Gastrocnemius medialis (tissue), 4 donors: ENCODE results near the gene ZFP69B. TPM values are rescaled to one million over a fixed set of nuclear protein-coding genes. Genes with fewer than 3 reads are reported as not detected.
A peak's percentile ranks its signal among the peaks of the same experiment; 100 is the strongest.

Experiments
- ATAC-seq, 2 donors: fragments of 150-250 bp; one replicate each; pipeline ENCODE4 v1.9.1; 2016
- DNase-seq, 2 donors: peaks; one replicate each; pipeline ENCODE4 v3.0.0-alpha.2; 2019
- H3K27ac ChIP-seq, 4 donors: fragments of 200-600 bp; sonication (generic); 1 replicate in 1 of 4; 2 replicates in 3 of 4; pipeline ENCODE4 v1.5.1; 2016 to 2018; ENCODE audit warnings: mild to moderate bottlenecking in 2 of 4, moderate library complexity in 1 of 4
- H3K27me3 ChIP-seq, 3 donors: fragments of 200-600 bp; sonication (generic) in 2 of 3; 1 replicate in 1 of 3; 2 replicates in 2 of 3; pipeline versions ENCODE4 v1.5.1 to v1.6.0; 2016 to 2019; ENCODE audit warnings: mild to moderate bottlenecking in 1 of 3, moderate library complexity in 1 of 3
- H3K36me3 ChIP-seq, 2 donors: fragments of 200-600 bp; sonication (generic) in 1 of 2; one replicate each; pipeline ENCODE4 v1.5.1; 2017 to 2018
- H3K4me1 ChIP-seq, 2 donors: fragments of 200-600 bp; sonication (generic) in 1 of 2; one replicate each; pipeline ENCODE4 v1.5.1; 2016 to 2017; ENCODE audit warnings: mild to moderate bottlenecking in 2 of 2
- H3K4me3 ChIP-seq, 4 donors: fragments of 200-600 bp; sonication (generic) in 3 of 4; 1 replicate in 1 of 4; 2 replicates in 3 of 4; pipeline ENCODE4 v1.5.1; 2016 to 2019; ENCODE audit warnings: mild to moderate bottlenecking in 2 of 4
- H3K9me3 ChIP-seq, 3 donors: fragments of 200-600 bp; sonication (generic) in 2 of 3; 1 replicate in 1 of 3; 2 replicates in 2 of 3; pipeline ENCODE4 v1.5.1; 2016 to 2019
- CTCF ChIP-seq, 5 experiments: fragments of 450-650 bp in 3 of 5; fragments of 200-600 bp in 2 of 5; sonication (generic) in 2 of 5; IDR thresholded peaks in 4 of 5; conservative IDR thresholded peaks in 1 of 5; 1 replicate in 4 of 5; 2 replicates in 1 of 5; pipeline ENCODE4 v1.5.1; 2016 to 2019; ENCODE audit warnings: antibody characterized with exemption in 5 of 5, mild to moderate bottlenecking in 3 of 5, moderate library complexity in 3 of 5
- POLR2A ChIP-seq, 2 donors: fragments of 450-650 bp; IDR thresholded peaks; one replicate each; pipeline ENCODE4 v1.6.1; 2017; ENCODE audit warnings: antibody characterized with exemption in 2 of 2, mild to moderate bottlenecking in 2 of 2, moderate library complexity in 2 of 2
- in situ Hi-C, 4 donors: fragments of 200-750 bp; cut with MboI; loops; one replicate each; pipeline versions ENCODE4 v1.15.0 to v1.8.0; 2017; ENCODE audit warnings: low sequenced_read_pairs in 4 of 4
- intact Hi-C: fragments of 100-400 bp; cut with DNase I; formaldehyde crosslinking; loops from one replicate; pipeline ENCODE4 v1.15.1; 2023; ENCODE audit warnings: low total_unique reads
- total RNA-seq, 4 donors: library from RNA; depleted of rRNA; stranded (reverse); fragments of >200 nt; gene quantifications; one replicate each; pipeline versions ENCODE4 v1.1.0 to v1.2.3, GENCODE V29; 2016

Gene ZFP69B
- total RNA-seq, 4 donors from 2014 or later, result 0.20 to 0.36 (median 0.35) TPM; not detected in 1

- DNase-seq (no peak), ATAC-seq (no peak)
- in situ Hi-C loops, result no loop called here
- H3K4me3 ChIP-seq, result no peak overlapping the region
- peaks cover 4 to 6% of the 10 kb centered on the region in 2 donors for H3K4me1 ChIP-seq
- H3K36me3 ChIP-seq, result peaks cover 0 to 22% of the 10 kb centered on the region in 2 donors
- intact Hi-C loops, result no loop called here
- H3K27me3 ChIP-seq, result no peaks in the 10 kb centered on the region
- H3K9me3 ChIP-seq, result peaks cover 0 to 14% (median 0%) of the 10 kb centered on the region in 3 donors
- no peak for TF ChIP-seq CTCF (IDR thresholded peaks at IDR 0.05 in 4 of 5, conservative IDR thresholded peaks at IDR 0.05 in 1 of 5)
- TF ChIP-seq POLR2A (IDR thresholded peaks at IDR 0.05), result no peak
- no peak overlapping the region for H3K27ac ChIP-seq
These were observed 4.6 kb downstream of the ZFP69B start for GRCh38 chr1:40454873-40455272.

GRCh38 chr1:40462956-40463590 lies 12.8 kb downstream of the ZFP69B start:
- H3K27me3 ChIP-seq, result no peaks in the 10 kb centered on the region
- in situ Hi-C loops (no loop called here), intact Hi-C loops (no loop called here)
- DNase-seq, result no peak
- no peak for ATAC-seq
- no peak for TF ChIP-seq POLR2A (IDR thresholded peaks at IDR 0.05)
- TF ChIP-seq CTCF (IDR thresholded peaks at IDR 0.05 in 4 of 5, conservative IDR thresholded peaks at IDR 0.05 in 1 of 5), result no peak
- peaks cover 0 to 24% of the 10 kb centered on the region in 2 donors for H3K36me3 ChIP-seq
- H3K4me1 ChIP-seq, result no peaks in the 10 kb centered on the region
- H3K9me3 ChIP-seq, result peaks cover 4 to 64% (median 8%) of the 10 kb centered on the region in 3 donors
- no peak overlapping the region for H3K27ac ChIP-seq
- peak overlapping the region in 1 of 4 donors; percentile 31 for H3K4me3 ChIP-seq

- no peak overlapping the region for H3K27ac ChIP-seq
- H3K27me3 ChIP-seq, result peaks cover 0 to under 1% (median 0%) of the 10 kb centered on the region in 3 donors
- peaks cover 0 to 42% (median 3%) of the 10 kb centered on the region in 3 donors for H3K9me3 ChIP-seq
- no peak for TF ChIP-seq CTCF (IDR thresholded peaks at IDR 0.05 in 4 of 5, conservative IDR thresholded peaks at IDR 0.05 in 1 of 5)
- no peak for TF ChIP-seq POLR2A (IDR thresholded peaks at IDR 0.05)
- DNase-seq (no peak), ATAC-seq (no peak)
- in situ Hi-C loops (no loop called here), intact Hi-C loops (no loop called here)
- H3K36me3 ChIP-seq, result no peaks in the 10 kb centered on the region
- no peak overlapping the region for H3K4me3 ChIP-seq
- H3K4me1 ChIP-seq, result no peaks in the 10 kb centered on the region
These were observed 19.1 kb downstream of the ZFP69B start for GRCh38 chr1:40469327-40469726.

- H3K4me1 ChIP-seq, result peaks cover 4 to 8% of the 10 kb centered on the region in 2 donors
- no peak overlapping the region for H3K27ac ChIP-seq
- in situ Hi-C loops (no loop called here), intact Hi-C loops (no loop called here)
- H3K9me3 ChIP-seq, result peaks cover 0 to 18% (median 0%) of the 10 kb centered on the region in 3 donors
- no peak for ATAC-seq
- H3K36me3 ChIP-seq, result no peaks in the 10 kb centered on the region
- peak overlapping the region in 1 of 4 donors; percentile 1 for H3K4me3 ChIP-seq
- TF ChIP-seq CTCF (IDR thresholded peaks at IDR 0.05 in 4 of 5, conservative IDR thresholded peaks at IDR 0.05 in 1 of 5) (no peak), POLR2A (IDR thresholded peaks at IDR 0.05) (no peak)
- DNase-seq, result no peak
- peaks cover 0 to 18% (median 3%) of the 10 kb centered on the region in 3 donors for H3K27me3 ChIP-seq
These were observed 25.0 kb downstream of the ZFP69B start for GRCh38 chr1:40475268-40475667.
